CD1c-positive myeloid dendritic cell (primary cell): Measurements from ENCODE around the gene TSHZ1.

ENCODE experiments used
- DNase-seq: peaks from one replicate; pipeline ENCODE4 v3.0.0-alpha.2; 2016; ENCODE audit errors: extremely low spot score

Gene TSHZ1

DNA sequence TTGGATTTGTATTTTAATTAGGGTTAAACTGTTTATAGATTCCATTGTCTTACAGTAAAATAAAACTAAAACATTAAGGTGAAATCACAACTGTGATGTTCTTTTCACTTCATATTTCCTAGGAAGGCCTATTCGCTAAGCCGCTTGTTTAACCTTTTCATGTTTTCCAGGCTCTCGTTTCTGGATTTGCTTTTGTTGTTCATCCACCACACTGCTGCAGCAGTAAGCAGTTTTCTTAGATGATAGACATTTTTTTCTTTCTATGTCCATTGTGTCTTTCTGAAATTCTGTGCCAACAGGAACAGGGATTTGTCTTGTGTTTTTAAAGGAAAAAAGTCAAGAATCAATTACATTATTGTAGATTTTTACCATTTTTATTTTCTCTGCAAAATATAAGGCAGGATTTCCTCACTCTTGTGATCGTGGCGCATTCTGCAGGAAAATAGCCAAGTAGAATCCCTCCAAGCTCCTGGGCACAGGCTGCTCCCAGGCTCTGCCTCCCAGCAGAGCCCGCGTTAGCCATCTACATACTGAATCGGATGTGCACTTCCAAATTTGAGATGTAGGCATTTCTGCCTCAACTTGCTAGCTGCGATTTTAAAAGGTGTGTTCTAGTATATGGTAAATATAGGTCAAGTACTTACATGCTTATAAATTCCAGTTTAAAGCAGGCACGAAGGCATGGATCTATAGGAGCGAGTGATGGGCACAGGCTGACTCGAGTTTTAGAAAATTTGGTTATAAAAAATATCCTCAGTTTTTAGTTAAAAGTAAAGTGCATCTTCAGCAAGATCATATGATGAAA is 10.2 kb downstream of the TSHZ1 start:
- no peak for DNase-seq

DNA sequence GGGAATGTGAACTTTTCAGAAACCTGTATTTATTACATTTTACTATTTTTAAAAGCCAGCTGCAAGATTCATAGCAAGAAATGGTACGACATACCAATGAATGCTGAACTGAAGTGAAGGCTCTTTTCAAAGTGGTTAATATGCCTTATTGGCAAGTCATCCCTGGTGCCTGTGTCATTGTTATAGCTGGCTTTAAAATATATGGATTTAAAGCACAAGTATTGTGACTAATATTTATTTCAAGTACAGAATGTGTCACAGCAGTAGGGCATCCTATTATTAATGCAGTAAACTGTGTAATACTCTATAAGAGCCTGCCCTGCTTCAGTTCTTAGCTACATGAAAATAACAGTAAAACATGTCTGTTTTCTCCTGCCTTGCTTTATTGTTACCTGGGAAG is 10.8 kb downstream of the TSHZ1 start:
- no peak for DNase-seq

DNA sequence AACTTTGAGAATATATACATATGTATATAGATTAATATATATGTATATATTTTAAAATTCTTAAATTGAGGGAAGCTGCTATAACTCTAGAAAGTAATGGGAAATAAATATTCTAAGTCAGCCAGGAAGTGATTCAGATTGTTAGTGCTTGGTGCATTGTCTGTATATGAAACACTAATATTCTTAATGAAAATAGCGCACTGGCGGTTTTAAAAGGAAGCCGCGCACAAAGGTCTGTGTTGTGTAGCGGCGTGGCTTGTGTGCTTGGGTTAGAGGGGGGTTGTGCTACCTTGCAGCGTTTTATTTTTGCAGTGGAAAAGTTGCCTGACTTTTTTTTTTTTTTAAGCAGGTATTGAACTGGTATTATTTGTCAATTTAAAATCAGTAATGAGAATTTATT is 11.3 kb downstream of the TSHZ1 start:
- no peak for DNase-seq

DNA sequence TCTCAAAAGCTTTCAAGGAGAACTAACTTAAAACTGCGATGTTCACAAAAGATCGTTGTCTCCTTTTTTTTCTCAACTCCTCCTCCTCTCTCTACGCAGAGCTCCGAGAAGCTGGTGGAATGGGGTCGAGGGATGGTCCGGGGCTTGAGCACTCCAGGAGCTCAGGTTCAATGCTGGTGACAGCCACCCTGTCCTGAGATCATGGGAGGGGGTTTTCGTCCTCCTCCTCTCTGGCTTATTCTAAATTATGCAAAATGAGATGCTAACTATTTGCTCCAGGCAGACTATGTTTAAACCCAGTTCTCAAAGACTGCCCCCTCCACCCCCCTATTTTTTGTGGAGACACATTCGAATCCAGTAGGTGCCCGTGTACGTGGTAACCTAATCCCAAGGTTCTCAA is 11.8 kb downstream of the TSHZ1 start:
- no peak for DNase-seq

DNA sequence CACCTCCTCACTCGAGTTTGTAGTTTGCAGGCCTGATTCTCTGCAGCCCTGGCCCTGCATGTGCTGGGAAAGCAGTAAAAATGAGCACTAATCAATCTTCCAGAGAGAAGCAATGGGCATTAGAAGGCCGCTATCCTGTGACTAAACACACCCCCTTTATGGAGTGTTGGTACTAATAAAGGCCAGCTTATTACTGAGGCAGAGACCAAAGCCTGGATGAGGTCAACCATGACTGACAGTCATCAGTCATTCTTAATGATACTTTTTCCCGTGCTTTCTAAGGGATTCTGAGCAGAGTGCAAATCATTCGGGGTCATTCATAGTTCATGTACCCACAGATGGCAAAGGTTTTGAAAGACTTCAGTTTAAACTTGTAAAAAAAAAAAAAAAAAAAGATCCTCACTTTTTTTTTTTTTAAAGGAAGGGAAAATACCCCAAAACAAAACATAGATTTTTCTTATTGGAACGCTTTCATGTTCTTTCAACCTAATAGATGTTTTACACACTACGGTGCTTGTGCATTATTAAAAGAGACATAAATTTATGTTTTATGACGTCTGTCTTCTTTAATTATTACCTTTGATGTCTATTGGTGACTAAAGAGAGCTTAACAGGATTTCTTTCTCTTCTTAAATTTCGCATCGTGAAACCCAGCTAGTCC is 13.2 kb downstream of the TSHZ1 start:
- DNase-seq, result no peak

DNA sequence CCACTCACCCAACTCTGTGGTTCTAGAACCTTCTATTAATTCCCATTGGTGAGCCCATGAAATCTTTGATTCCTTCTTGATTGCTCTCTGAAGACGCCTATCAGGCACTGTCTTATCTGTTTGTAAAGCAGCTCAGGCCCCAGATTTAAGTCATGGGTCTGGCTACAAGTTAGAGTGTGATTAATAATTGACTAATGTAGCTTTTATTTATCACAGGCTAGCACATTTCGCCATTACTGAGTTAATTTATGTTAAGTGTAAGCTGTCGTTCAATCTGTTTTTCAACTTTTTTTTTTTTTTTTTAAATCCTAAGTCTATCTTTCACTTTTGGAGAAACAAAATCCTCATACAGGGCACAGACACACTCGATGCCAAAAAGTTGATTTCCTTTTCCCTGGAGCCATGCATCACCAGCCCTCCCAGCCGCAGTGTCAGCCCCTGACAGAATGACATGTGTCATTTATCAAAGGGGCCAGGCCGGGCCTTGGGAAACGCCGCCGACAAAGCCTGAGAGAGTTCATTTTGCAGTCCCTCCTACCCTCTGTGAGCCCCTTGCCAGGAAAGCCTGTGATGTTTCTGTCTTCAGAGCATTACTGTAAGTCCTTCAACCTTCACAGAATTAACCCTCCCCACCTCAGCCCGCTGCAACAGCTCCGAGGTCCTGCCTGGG is 15.8 kb downstream of the TSHZ1 start:
- no peak for DNase-seq

DNA sequence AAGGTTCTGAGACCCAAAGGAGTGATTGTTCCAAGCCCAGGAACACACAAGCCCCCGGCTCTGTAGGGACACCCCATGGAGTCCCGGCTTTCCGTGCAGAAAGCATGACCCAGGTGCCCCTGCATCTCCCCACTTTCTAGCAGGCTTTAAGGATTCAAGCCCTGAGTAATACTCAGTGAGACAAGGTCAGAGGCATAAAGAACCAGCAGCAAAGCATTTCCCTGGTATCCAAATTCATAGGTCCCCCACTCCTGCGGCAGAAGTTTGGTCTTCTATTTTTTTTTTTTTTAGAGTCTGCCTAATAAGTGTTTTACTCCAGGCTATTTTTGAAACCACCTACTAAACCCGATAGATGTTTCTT is 16.3 kb downstream of the TSHZ1 start:
- no peak for DNase-seq

DNA sequence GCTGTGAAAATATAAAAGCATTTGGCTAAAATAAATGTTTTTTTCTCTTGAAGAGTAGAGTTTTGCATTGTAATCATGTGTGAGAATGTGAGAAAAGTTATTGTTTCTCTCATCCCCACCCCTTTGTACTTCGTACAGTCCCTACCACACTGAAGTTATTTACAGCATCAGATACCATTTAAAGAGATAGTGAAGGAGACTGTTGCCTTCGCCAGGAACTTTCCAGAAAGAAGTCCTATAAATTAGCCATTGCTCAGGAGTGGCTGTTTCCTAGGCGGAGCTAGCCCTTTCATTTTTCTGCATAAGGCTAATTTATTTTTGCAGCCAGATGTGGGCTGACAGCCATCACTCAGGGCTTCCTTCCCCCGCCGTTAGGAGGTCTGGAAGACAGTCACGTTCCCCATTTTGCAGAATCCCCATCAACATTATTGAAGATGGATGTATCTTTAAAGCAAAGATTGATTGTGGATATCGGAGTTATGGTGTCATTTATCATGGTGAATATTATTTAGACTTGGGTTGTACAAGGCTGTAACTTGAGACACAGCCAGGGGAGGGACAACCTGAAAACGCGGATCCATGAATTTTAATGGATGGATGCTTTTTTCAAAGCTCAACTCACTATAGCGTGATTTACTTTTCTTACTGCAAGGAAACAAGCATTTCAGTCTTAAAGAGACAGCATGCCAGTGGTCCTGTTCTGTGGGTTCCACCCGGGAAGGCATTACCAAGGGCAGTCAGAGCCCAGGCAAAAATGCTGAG is 17.1 kb downstream of the TSHZ1 start:
- no peak for DNase-seq

DNA sequence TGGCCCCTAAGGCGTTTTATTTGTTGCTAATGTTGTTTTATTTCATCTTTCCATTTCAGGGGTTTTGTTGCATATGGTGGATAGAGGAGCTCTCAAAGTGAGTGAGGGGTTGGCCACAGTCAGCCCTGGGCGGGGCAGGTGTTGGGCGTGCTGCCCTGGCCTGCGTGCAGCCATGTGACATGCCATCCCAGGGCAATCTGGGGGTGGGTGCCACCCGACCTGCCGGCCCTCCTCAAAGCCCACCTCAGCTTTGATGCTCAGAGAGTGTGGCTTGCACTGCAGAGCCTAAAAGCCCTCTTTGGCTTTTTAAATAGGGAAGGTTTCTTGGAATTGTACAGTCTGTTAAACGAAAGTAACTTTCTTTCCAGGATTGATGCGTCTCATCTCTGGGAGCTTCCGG is 18.4 kb downstream of the TSHZ1 start:
- DNase-seq, result no peak

DNA sequence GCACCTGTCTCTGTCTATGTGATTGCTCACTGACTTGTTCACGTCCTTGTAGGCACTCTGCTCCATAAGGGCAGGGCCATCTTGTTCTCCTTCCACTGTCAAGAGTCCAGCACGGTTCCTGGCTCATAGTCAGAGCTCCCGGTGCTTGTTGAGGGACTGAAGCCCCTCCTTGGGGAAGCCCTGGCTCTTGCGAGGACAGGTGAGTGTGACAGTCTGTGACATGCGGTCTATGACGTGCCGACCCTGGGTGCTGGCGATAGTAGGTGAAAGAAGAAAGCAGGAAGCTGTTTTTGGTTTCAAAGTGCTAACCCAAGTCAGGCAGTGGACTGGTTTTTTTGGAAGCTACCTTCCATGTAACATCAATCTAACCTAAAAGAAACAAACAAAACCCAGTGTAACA is 18.8 kb downstream of the TSHZ1 start:
- DNase-seq, result no peak

DNA sequence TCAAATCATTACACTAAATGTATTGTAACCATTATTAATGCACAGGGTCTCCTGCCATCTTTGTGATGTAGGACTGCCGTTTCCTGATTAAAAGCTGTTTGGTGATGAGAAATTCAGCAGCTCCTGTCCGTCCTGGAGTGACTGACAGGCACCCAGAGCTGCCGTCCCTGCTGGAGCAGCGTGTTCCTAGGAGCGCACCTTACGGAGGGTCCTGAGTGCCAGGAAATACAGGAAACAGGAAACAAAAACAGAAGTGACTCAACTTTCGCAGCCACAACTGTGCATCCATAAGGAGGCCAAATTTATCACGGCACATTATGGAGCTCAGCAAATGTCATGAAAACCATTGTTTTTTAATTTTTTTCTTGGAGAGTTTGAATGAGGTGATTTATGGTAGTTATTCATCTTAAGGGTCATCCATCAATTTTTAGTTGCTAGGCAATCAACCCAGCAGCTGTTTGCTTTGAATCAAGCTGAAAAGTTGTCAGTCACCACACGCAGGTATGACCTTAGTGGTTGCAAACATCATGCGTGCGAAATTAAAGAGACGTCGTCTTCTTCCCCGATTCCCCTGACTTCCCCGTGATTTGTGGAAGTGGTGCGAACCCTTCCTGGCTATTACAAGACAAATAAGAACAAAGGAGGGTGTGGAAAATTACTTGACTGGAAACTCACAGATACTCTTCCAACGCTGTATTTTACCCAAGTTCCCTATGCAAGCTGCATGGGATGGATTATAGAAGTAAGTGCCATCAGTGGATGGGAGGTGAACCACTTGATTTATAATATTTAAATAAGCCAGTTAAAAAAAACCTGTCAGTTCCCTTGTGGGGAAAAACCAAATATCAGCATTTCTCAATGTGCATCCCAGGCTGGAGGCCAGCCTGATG is 19.8 kb downstream of the TSHZ1 start:
- no peak for DNase-seq

DNA sequence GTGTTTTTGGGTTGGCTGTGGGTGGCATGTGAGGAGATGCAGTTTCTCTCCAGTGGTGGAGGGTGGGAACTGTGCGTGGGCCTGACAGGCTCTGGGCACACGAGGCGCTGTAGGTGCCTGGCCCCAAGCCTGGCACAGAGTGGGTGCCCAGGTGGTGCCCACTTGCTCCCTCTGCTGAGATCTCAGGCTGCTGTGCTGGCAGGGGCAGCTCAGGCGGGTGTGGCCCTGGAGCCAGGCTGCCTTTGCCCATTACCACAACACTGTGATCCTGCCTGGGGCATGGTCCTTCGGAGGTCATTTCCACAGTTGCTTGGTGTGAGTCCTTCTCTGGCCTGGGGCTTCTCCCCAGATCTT is 20.4 kb downstream of the TSHZ1 start:
- no peak for DNase-seq

DNA sequence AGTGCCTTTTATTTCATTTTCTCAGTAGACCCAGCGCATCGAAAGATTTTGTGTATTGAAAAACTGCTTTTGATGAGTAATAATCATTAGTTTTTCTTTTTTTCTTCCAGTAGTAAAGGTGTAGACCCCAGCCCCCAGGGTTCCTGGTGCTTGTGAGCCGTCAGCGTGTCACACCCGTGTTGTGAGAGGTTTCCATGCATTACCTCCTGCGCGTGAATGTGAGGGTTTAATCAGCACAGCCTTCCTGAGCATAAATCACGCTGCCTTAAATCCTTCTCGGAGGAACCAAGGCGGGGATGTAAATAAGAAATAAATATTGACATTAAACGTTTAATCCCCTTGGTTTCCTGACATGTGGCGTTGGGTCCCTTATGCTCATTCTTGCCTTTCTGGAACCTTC is 24.3 kb downstream of the TSHZ1 start:
- DNase-seq, result no peak

DNA sequence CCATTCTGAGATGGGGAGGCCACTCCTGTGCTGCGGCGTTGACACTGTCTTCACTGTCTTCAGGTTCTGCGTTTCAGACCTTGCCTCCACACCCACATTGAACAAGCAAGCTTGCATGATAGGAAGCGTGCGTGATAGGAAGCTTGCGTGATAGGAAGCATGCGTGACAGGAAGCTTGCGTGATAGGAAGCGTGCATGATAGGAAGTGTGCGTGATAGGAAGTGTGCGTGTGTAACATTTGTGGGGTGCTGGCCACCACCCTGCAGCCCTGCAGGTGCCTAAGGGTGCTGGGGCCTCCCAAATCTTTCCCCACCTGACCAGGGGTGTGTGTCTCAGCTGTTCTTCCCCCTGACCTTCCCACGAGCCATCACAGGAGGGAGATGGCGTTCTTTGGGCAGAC is 25.3 kb downstream of the TSHZ1 start:
- no peak for DNase-seq

DNA sequence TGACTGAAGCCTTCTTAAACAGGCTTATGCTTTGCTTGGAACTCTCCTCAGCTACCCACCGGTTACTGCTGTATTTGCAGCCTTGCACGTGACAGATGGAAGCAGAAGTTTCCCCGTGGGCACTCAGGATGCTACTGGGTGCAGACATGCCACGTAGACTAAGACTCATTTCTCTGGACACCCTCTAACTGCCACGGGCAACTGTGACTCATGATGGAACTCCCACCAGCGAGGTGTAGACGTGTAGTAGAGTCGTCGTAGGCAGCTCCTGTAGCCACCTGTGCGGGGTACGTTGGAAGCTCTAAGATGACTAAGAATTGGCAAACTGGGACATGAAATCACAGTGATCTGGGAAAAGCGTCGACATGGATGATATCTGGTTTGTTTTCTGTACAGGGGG is 27.5 kb downstream of the TSHZ1 start:
- DNase-seq, result no peak

DNA sequence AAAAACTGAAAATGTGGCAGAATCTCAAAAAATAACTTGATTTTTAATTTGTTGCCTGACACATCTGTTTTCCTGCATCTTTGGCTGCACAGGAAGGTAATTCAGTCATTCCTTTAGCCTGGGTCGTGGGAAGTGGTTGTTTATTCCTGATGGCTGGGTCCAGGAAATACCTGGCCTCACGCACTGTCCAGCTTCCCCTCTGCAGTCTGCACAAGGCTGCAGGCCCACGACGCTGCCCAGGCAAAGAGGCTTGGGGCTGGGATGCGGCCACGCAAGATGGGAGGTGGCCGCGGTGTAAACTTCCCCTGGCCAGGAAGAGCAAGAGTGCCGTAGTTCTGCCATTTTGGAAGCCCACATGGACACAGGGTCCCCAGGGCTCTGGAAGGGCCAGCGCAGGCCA is 28.2 kb downstream of the TSHZ1 start:
- no peak for DNase-seq

DNA sequence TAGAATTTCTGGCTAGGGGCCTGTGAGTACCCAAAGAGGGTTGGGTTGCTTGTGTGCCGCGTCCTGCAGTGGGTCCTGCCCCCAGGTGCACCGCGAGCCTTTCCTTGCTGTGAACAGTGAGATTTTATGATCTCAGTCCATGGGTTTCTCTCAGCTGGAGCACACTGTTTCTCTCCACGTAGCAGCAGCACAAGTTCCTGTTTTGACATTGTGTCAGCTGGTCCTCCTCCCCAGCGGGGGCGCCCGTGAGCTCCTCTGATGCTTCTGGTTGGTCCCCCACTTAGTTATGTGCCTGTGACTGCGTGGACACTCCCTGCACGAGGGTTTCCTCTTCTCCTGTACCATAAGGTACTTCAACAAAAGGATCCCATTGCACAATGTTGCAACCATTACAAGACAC is 29.8 kb downstream of the TSHZ1 start:
- no peak for DNase-seq

DNA sequence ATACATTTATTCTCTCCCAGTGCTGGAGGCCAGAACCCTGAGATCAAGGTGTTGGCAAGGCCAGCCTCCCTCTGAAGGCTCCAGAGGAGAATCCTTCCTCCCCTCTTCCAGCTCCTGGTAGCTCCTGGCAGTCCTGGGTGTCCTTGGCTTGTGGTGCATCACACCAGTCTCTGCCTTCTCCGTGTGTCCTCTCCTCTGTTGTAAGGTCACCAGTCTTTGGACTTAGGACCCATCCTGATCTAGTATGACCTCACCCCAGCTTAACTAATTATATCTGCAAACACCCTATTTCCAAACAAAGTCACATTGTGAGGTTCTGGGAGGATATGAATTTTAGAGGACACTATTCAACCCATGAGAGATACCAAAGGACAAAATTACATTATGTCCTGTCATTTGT is 31.1 kb downstream of the TSHZ1 start:
- DNase-seq, result no peak

DNA sequence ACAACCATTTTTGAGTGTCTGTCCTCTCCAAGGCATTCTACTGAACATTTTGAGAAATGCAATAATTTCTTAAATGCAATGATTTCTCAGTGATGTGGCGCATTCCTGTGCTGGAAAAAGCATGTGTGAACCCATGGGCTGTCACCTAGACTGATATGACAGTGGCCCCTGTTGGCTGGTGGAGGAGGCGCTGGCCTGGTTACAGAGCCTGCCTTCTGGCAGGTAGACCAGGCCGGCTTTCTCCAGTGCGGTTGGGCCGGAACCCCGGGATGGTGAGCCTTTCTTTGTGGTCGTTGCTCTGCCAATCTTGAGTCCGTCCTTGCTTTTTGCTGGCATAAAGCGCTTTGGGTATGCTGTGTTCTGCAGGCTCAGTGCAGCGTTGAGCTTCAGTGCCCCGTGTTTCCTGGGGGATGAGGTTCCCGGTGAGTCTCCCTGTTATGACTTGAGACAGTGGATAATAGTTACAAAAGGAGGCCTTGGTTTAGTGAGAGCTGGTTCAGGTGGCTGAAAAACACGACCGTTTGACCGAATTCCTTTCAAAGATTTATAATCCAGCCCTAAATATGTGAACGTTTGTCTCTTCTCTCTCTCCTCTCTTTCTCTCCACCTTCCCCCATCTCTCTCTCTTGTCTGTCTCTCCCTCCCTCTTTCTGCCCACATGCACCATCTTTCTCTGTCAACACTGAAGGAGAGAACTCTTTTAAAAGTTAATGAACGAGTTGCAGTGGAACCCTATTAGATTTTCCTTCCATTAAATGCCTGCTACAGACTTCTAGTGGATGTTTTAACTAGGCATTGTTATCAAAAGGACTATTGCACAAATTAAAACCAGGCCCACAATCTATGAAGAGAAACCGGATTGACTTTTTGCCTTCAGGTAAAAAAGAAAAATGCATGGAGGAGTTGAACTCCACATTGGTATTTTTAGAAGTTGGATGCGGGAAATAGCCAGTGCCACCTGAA is 34.0 kb downstream of the TSHZ1 start:
- no peak for DNase-seq
